Testis (tissue), 2 donors: ENCODE measurements around the gene MTRF1.

Experiments
- CTCF ChIP-seq, 3 experiments: fragments of 450-650 bp in 2 of 3; fragments of 200-600 bp in 1 of 3; sonication (generic) in 1 of 3; IDR thresholded peaks; one replicate each; pipeline ENCODE4 v1.5.1; 2016 to 2019; ENCODE audit warnings: antibody characterized with exemption in 3 of 3, mild to moderate bottlenecking in 2 of 3, moderate library complexity in 1 of 3
- POLR2A ChIP-seq: fragments of 450-650 bp; IDR thresholded peaks from one replicate; pipeline ENCODE4 v1.6.1; 2017; ENCODE audit warnings: antibody characterized with exemption, mild to moderate bottlenecking, moderate library complexity

- TF ChIP-seq POLR2A (no peak), CTCF (IDR thresholded peaks at IDR 0.05) (no peak)
Measured at GRCh38 chr13:41216160-41216559, 47.2 kb downstream of the MTRF1 start.
